ENCODE data around the gene ZBBX. TPM values are rescaled to one million over a fixed set of nuclear protein-coding genes. Genes with fewer than 3 reads are reported as not detected.

ZBBX gene
- total and polyA plus RNA-seq, 2 of the 4 experiments (the other 2 are of a cell fraction): not detected

DNA sequence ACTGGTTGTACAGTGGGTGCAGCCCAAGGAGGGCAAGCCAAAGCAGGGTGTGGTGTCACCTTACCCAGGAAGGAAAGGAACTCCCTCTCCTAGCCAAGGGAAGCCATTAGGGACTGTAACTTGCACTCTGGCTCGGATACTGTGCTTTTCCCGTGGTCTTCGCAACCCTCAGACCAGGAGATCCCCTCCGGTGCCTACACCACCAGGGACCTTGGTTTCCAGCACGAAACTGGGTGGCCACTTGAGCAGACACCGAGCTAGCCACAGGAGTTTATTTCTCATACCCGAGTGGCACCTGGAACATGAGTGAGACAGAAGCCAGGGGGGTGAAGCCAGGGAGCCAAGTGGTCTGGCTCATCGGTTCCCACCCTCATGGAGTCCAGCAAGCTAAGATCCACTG, 90.7 kb downstream of the ZBBX start:
- ChIA-PET CTCF (no interaction called here), POLR2A (ENCODE audit: unreplicated experiment) (no interaction called here)
- Histone ChIP-seq H2BK20ac (ENCODE audit: low read depth, low read length) (no peak overlapping the region), H2BK5ac (ENCODE audit: low read depth, low read length, poor library complexity, severe bottlenecking) (no peak overlapping the region), H3K9me3 (ENCODE audit: control insufficient read depth, insufficient read depth, low read length) (peaks cover 8% of the 10 kb centered on the region; the same call in 1 of the 2 replicates), H3K4me3 (ENCODE audit: insufficient read depth, low read depth, low read length) (no peak overlapping the region), H2BK15ac (ENCODE audit: low read depth, low read length) (no peak overlapping the region), H3K4ac (ENCODE audit: low read depth, low read length) (no peak overlapping the region), H3K4me1 (ENCODE audit: control insufficient read depth, insufficient read depth, low read length) (no peaks in the 10 kb centered on the region), H4K91ac (ENCODE audit: insufficient read depth, low read depth, low read length) (no peak overlapping the region), H3K9me1 (ENCODE audit: insufficient read depth, low read length) (no peaks in the 10 kb centered on the region), H3K27ac (ENCODE audit: insufficient read depth, low read length) (no peak overlapping the region), H3K4me2 (ENCODE audit: low read depth, low read length) (no peak overlapping the region), H2BK120ac (ENCODE audit: low read depth, low read length) (no peak overlapping the region), H3K36me3 (ENCODE audit: control insufficient read depth, insufficient read depth, low read length) (no peaks in the 10 kb centered on the region), H4K20me1 (ENCODE audit: insufficient read depth, low read length) (no peaks in the 10 kb centered on the region), H3K9ac (ENCODE audit: low read depth, low read length) (no peak overlapping the region), H3K79me1 (ENCODE audit: low read depth in 1 of 2, low read length in 2 of 2) (no peaks in the 10 kb centered on the region), H3K18ac (ENCODE audit: low read depth, low read length) (no peak overlapping the region), H4K5ac (ENCODE audit: low read depth, low read length) (no peak overlapping the region), H3K27me3 (ENCODE audit: control insufficient read depth, insufficient read depth, low read length) (no peaks in the 10 kb centered on the region), H3K14ac (replicated peaks; ENCODE audit: low read depth, low read length) (no peak overlapping the region), H4K8ac (ENCODE audit: low read depth in 2 of 2, low read length in 2 of 2) (no peak overlapping the region), H2AK9ac (replicated peaks; ENCODE audit: low read depth, low read length, poor library complexity) (no peak overlapping the region), H3K56ac (ENCODE audit: extremely low read depth, insufficient read depth, low read length) (no peak overlapping the region), H2AK5ac (ENCODE audit: low read depth, low read length) (no peak overlapping the region), H3K23ac (ENCODE audit: low read depth, low read length) (no peak overlapping the region), H2AFZ (replicated peaks; ENCODE audit: low read length, poor library complexity) (no peak overlapping the region)
- no TSS peak for BruUV-seq (replicated peaks)
- 80% methylated on average over 2 of the region's 8 CpGs; no CpG with 5 or more reads in 1 of the 2 experiments for WGBS, 2 experiments (ENCODE audit: extremely low coverage in 2 of 2, insufficient read length in 1 of 2)
- ATAC-seq (ENCODE audit: low read depth): no peak
- no peak for DNase-seq
- dilution Hi-C loops (cut with HindIII; ENCODE audit: low sequenced_read_pairs, unreplicated experiment): no loop called here
- in situ Hi-C loops (cut with MboI; ENCODE audit: low sequenced_read_pairs): no loop called here
- intact Hi-C loops (cut with micrococcal nuclease): no loop called here
- no peak for TF ChIP-seq FOS (IDR thresholded peaks at IDR 0.05; ENCODE audit: low read depth, low read length)
- no peak for TF ChIP-seq CHD1 (IDR thresholded peaks at IDR 0.05; ENCODE audit: low read depth, low read length)
- TF ChIP-seq RAD21 (IDR thresholded peaks at IDR 0.05; ENCODE audit: low read length): no peak
- TF ChIP-seq, protein P1, sequence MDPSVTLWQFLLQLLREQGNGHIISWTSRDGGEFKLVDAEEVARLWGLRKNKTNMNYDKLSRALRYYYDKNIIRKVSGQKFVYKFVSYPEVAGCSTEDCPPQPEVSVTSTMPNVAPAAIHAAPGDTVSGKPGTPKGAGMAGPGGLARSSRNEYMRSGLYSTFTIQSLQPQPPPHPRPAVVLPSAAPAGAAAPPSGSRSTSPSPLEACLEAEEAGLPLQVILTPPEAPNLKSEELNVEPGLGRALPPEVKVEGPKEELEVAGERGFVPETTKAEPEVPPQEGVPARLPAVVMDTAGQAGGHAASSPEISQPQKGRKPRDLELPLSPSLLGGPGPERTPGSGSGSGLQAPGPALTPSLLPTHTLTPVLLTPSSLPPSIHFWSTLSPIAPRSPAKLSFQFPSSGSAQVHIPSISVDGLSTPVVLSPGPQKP (IDR thresholded peaks at IDR 0.05; ENCODE audit: borderline replicate concordance, low read depth, low read length): no peak
- TF ChIP-seq NFE2L2 (IDR thresholded peaks at IDR 0.05; ENCODE audit: low read depth, low read length): no peak
- no peak for TF ChIP-seq CEBPB (IDR thresholded peaks at IDR 0.05; ENCODE audit: low read depth, low read length)
- no peak for TF ChIP-seq SMC3 (IDR thresholded peaks at IDR 0.05; ENCODE audit: low read depth, low read length)
- no peak for TF ChIP-seq MAFK (IDR thresholded peaks at IDR 0.05; ENCODE audit: low read depth, low read length)
- TF ChIP-seq, protein P2, sequence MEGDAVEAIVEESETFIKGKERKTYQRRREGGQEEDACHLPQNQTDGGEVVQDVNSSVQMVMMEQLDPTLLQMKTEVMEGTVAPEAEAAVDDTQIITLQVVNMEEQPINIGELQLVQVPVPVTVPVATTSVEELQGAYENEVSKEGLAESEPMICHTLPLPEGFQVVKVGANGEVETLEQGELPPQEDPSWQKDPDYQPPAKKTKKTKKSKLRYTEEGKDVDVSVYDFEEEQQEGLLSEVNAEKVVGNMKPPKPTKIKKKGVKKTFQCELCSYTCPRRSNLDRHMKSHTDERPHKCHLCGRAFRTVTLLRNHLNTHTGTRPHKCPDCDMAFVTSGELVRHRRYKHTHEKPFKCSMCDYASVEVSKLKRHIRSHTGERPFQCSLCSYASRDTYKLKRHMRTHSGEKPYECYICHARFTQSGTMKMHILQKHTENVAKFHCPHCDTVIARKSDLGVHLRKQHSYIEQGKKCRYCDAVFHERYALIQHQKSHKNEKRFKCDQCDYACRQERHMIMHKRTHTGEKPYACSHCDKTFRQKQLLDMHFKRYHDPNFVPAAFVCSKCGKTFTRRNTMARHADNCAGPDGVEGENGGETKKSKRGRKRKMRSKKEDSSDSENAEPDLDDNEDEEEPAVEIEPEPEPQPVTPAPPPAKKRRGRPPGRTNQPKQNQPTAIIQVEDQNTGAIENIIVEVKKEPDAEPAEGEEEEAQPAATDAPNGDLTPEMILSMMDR (conservative IDR thresholded peaks at IDR 0.05; ENCODE audit: low read depth, low read length): no peak
- TF ChIP-seq MAZ (IDR thresholded peaks at IDR 0.05; ENCODE audit: borderline replicate concordance, low read depth, low read length): no peak
- TF ChIP-seq POLR2A (IDR thresholded peaks at IDR 0.05; ENCODE audit: low read depth, low read length): no peak
- TF ChIP-seq, protein P3, sequence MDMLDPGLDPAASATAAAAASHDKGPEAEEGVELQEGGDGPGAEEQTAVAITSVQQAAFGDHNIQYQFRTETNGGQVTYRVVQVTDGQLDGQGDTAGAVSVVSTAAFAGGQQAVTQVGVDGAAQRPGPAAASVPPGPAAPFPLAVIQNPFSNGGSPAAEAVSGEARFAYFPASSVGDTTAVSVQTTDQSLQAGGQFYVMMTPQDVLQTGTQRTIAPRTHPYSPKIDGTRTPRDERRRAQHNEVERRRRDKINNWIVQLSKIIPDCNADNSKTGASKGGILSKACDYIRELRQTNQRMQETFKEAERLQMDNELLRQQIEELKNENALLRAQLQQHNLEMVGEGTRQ (IDR thresholded peaks at IDR 0.05; ENCODE audit: low read depth, low read length): no peak
